PC-3 (cell line): ENCODE measurements around the gene FAM83E.

ENCODE experiments used
- CTCF ChIP-seq: fragments of 300-600 bp; sonication (generic); conservative IDR thresholded peaks from 2 replicates; pipeline ENCODE4 v1.5.1; 2017; ENCODE audit warnings: antibody characterized with exemption, low read depth, mild to moderate bottlenecking, low read length
- EZH2 ChIP-seq: fragments of 300-600 bp; sonication (generic); IDR thresholded peaks from one replicate; pipeline ENCODE4 v1.6.1; 2017; ENCODE audit warnings: antibody characterized with exemption, mild to moderate bottlenecking, low read length; ENCODE audit not compliant: unreplicated experiment

GRCh38 chr19:48633148-48634035 lies 18.5 kb upstream of the FAM83E start:
- TF ChIP-seq CTCF (no peak), EZH2 (no peak)
